Measurements from ENCODE around the gene KRT85.

KRT85 gene

DNA sequence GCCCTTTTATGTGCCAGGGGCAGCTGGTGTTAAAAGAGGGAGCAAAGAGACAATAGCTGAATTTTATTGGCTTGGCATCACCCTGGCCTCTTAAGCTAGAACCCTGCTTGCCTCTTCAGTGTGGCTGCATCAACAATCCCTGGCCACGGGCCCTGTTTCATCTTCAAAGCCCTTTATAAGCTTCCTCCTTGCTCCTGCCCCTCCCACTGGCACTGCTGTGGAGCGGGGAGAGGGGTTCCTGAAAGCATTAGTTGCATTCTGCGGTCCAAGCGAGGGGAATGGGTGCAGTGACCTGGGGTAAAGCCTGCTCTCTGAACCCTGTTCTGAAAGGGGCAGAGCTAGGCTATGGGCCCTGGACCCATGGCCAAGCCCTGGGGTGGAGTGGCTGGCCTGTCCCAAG lies 45.9 kb downstream of the KRT85 start:
- no peak overlapping the region for H3K27ac ChIP-seq (ENCODE audit: low read length)
- no peaks in the 10 kb centered on the region for H3K79me2 ChIP-seq (ENCODE audit: low read length)
- peaks cover 80% of the 10 kb centered on the region for H3K27me3 ChIP-seq (replicated peaks; ENCODE audit: insufficient read depth, low read length)
- H3K4me1 ChIP-seq (ENCODE audit: low read length) = no peaks in the 10 kb centered on the region
- H3K4me2 ChIP-seq (ENCODE audit: low read depth, low read length) = no peak overlapping the region
- H4K20me1 ChIP-seq (ENCODE audit: insufficient read depth, low read length) = no peaks in the 10 kb centered on the region
- no peaks in the 10 kb centered on the region for H3K9me2 ChIP-seq (replicated peaks; ENCODE audit: insufficient read depth, low read length)
- H2AFZ ChIP-seq (ENCODE audit: low read length) = no peak overlapping the region
- no peak for DNase-seq
- H3K36me3 ChIP-seq (replicated peaks; ENCODE audit: insufficient read depth, low read length) = no peaks in the 10 kb centered on the region
- H3F3A ChIP-seq (ENCODE audit: insufficient read depth, low read length) = no peaks in the 10 kb centered on the region
- TF ChIP-seq EZH2phosphoT487 (IDR thresholded peaks at IDR 0.05; ENCODE audit: low read length) (no peak), EZH2 (optimal IDR thresholded peaks at IDR 0.05; ENCODE audit: low read depth, low read length) (no peak)
- TF ChIP-seq, protein P1, sequence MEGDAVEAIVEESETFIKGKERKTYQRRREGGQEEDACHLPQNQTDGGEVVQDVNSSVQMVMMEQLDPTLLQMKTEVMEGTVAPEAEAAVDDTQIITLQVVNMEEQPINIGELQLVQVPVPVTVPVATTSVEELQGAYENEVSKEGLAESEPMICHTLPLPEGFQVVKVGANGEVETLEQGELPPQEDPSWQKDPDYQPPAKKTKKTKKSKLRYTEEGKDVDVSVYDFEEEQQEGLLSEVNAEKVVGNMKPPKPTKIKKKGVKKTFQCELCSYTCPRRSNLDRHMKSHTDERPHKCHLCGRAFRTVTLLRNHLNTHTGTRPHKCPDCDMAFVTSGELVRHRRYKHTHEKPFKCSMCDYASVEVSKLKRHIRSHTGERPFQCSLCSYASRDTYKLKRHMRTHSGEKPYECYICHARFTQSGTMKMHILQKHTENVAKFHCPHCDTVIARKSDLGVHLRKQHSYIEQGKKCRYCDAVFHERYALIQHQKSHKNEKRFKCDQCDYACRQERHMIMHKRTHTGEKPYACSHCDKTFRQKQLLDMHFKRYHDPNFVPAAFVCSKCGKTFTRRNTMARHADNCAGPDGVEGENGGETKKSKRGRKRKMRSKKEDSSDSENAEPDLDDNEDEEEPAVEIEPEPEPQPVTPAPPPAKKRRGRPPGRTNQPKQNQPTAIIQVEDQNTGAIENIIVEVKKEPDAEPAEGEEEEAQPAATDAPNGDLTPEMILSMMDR (IDR thresholded peaks at IDR 0.05; ENCODE audit: low read length) = no peak
- no peak overlapping the region for H3K9ac ChIP-seq (ENCODE audit: low read length)
- no peaks in the 10 kb centered on the region for H3K9me3 ChIP-seq (replicated peaks; ENCODE audit: insufficient read depth, low read length)
- no peak overlapping the region for H3K4me3 ChIP-seq (ENCODE audit: low read length)

DNA sequence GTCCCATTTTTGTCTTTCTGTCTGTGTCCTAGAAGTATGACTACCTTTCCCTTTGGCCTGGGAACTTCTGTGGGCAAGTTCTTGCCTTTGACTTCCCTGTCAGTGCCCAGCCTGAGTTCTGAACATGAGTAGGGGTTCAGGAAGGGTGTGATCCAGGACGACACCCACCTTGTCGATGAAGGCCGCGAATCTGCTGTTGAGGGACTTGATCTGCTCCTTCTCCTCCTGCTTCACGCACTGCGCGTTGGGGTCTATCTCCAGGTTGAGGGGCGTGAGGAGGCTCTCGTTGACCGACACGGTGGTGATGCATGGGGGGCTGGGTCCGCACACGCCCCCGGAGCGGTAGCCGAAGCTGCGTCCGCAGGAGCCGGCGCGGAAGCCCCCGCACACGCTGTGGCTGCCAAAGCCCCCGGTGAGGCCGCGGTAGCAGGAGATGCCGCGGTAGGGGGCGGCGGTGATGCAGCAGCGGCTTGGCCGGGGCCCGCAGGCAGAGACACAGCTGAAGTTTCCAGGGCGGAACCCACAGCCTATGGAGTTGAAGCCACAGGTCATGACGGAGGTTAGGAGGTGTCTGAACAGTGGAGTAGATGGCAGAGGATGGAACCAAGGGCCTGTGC lies 46.4 kb downstream of the KRT85 start, which contains the start of gene KRT83:
KRT83 (minus strand) TSS at position 615 of the 617 bp plus-strand sequence; CDS start at position 552, 63 bp downstream.
- H3K4me2 ChIP-seq (ENCODE audit: low read depth, low read length) = no peak within 1 kb of the TSS
- H3K36me3 ChIP-seq (replicated peaks; ENCODE audit: insufficient read depth, low read length) = no peaks in the 10 kb centered on the region
- peaks cover 80% of the 10 kb centered on the region for H3K27me3 ChIP-seq (replicated peaks; ENCODE audit: insufficient read depth, low read length)
- TF ChIP-seq, protein P1 (IDR thresholded peaks at IDR 0.05; ENCODE audit: low read length) = no peak
- TF ChIP-seq EZH2 (optimal IDR thresholded peaks at IDR 0.05; ENCODE audit: low read depth, low read length) (no peak), EZH2phosphoT487 (IDR thresholded peaks at IDR 0.05; ENCODE audit: low read length) (no peak)
- H3K79me2 ChIP-seq (ENCODE audit: low read length) = no peaks in the 10 kb centered on the region
- no peaks in the 10 kb centered on the region for H3K9me3 ChIP-seq (replicated peaks; ENCODE audit: insufficient read depth, low read length)
- H3K4me3 ChIP-seq (ENCODE audit: low read length) = no peak within 1 kb of the TSS
- no peak within 1 kb of the TSS for H3K27ac ChIP-seq (ENCODE audit: low read length)
- DNase-seq = no peak
- H3K4me1 ChIP-seq (ENCODE audit: low read length) = no peaks in the 10 kb centered on the region
- no peak within 1 kb of the TSS for H3K9ac ChIP-seq (ENCODE audit: low read length)
- no peak within 1 kb of the TSS for H2AFZ ChIP-seq (ENCODE audit: low read length)
- H3F3A ChIP-seq (ENCODE audit: insufficient read depth, low read length) = no peaks in the 10 kb centered on the region
- H4K20me1 ChIP-seq (ENCODE audit: insufficient read depth, low read length) = no peaks in the 10 kb centered on the region
- H3K9me2 ChIP-seq (replicated peaks; ENCODE audit: insufficient read depth, low read length) = no peaks in the 10 kb centered on the region

DNA sequence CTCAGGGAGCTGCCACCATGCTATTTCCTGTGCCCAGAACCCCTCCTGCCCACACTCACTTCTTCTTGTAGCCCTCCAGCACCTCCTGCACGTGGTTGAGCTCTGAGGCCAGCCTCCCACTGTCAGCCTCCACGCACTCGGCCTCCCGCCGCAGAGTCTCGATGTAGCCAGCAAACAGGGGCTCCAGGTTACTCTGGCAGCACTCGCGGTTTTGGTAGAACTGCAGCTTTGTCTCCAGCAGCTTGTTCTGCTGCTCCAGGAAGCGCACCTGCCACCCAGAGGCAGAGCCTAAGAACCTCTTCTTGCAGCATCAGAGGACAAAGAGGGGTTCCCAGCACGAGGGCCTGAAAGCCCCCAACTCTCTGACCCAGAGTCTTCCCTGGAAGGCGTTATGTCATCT lies 48.2 kb downstream of the KRT85 start:
- TF ChIP-seq, protein P1 (IDR thresholded peaks at IDR 0.05; ENCODE audit: low read length) = 0 out of 2 replicates have a peak, but pooled peaks have one; percentile 5
- TF ChIP-seq EZH2 (optimal IDR thresholded peaks at IDR 0.05; ENCODE audit: low read depth, low read length) = no peak
- no peak for TF ChIP-seq EZH2phosphoT487 (IDR thresholded peaks at IDR 0.05; ENCODE audit: low read length)
- H3K9me3 ChIP-seq (replicated peaks; ENCODE audit: insufficient read depth, low read length) = no peaks in the 10 kb centered on the region
- no peak overlapping the region for H3K27ac ChIP-seq (ENCODE audit: low read length)
- no peaks in the 10 kb centered on the region for H4K20me1 ChIP-seq (ENCODE audit: insufficient read depth, low read length)
- no peaks in the 10 kb centered on the region for H3K4me1 ChIP-seq (ENCODE audit: low read length)
- no peaks in the 10 kb centered on the region for H3F3A ChIP-seq (ENCODE audit: insufficient read depth, low read length)
- H3K9me2 ChIP-seq (replicated peaks; ENCODE audit: insufficient read depth, low read length) = no peaks in the 10 kb centered on the region
- no peak overlapping the region for H3K4me2 ChIP-seq (ENCODE audit: low read depth, low read length)
- H3K36me3 ChIP-seq (replicated peaks; ENCODE audit: insufficient read depth, low read length) = no peaks in the 10 kb centered on the region
- H3K79me2 ChIP-seq (ENCODE audit: low read length) = no peaks in the 10 kb centered on the region
- H2AFZ ChIP-seq (ENCODE audit: low read length) = no peak overlapping the region
- no peak overlapping the region for H3K4me3 ChIP-seq (ENCODE audit: low read length)
- peak; percentile 39 for DNase-seq
- no peak overlapping the region for H3K9ac ChIP-seq (ENCODE audit: low read length)
- H3K27me3 ChIP-seq (replicated peaks; ENCODE audit: insufficient read depth, low read length) = peaks cover 82% of the 10 kb centered on the region
